Activated naive CD4-positive, alpha-beta T cell treated with anti-CD3 and anti-CD28 coated beads for 36 hours (primary cell): Measurements from ENCODE around the gene HS6ST1. TPM values are rescaled to one million over a fixed set of nuclear protein-coding genes. Genes with fewer than 3 reads are reported as not detected.

Source experiments
- CTCF ChIA-PET: fragments of 350-600 bp; sonication (Branson Sonifier 250); formaldehyde crosslinking; loops from one replicate; lab custom pipeline; 2021; ENCODE audit warnings: antibody characterized with exemption; lab: Charles Lee
- DNase-seq: peaks from one replicate; pipeline ENCODE4 v3.0.0-alpha.2; 2020
- H3K27ac Mint-ChIP-seq: one replicate; pipeline ENCODE4 v1.8.0; 2021; ENCODE audit warnings: mild to moderate bottlenecking, mixed read lengths
- H3K27me3 Mint-ChIP-seq: one replicate; pipeline ENCODE4 v1.8.0; 2021; ENCODE audit warnings: low read depth, mixed read lengths
- H3K36me3 Mint-ChIP-seq: one replicate; pipeline ENCODE4 v1.8.0; 2021; ENCODE audit warnings: low read depth, mixed read lengths
- H3K4me1 Mint-ChIP-seq: one replicate; pipeline ENCODE4 v1.8.0; 2021; ENCODE audit warnings: low read depth, mixed read lengths
- H3K4me3 Mint-ChIP-seq: one replicate; pipeline ENCODE4 v1.8.0; 2021; ENCODE audit warnings: mild to moderate bottlenecking, moderate library complexity, mixed read lengths
- H3K9me3 Mint-ChIP-seq: one replicate; pipeline ENCODE4 v1.8.0; 2021; ENCODE audit warnings: mixed read lengths
- intact Hi-C: fragments of 100-400 bp; cut with micrococcal nuclease; formaldehyde crosslinking; loops from one replicate; pipeline ENCODE4 v1.15.1; 2023
- total RNA-seq, 2 experiments: library from RNA; stranded (reverse); gene quantifications; one replicate each; pipeline ENCODE4 v1.2.3, GENCODE V29; 2021

Gene HS6ST1
- total RNA-seq, 2 experiments from 2014 or later = 8.1 to 8.2 TPM

GRCh38 chr2:128359841-128360240 is 41.2 kb upstream of the HS6ST1 start:
- Mint-ChIP-seq H3K27ac (no peak overlapping the region), H3K4me3 (no peak overlapping the region), H3K36me3 (no peaks in the 10 kb centered on the region), H3K9me3 (no peaks in the 10 kb centered on the region), H3K27me3 (no peaks in the 10 kb centered on the region), H3K4me1 (no peaks in the 10 kb centered on the region)
- DNase-seq = no peak
- intact Hi-C loops = no loop called here
- CTCF ChIA-PET = no interaction called here

DNA sequence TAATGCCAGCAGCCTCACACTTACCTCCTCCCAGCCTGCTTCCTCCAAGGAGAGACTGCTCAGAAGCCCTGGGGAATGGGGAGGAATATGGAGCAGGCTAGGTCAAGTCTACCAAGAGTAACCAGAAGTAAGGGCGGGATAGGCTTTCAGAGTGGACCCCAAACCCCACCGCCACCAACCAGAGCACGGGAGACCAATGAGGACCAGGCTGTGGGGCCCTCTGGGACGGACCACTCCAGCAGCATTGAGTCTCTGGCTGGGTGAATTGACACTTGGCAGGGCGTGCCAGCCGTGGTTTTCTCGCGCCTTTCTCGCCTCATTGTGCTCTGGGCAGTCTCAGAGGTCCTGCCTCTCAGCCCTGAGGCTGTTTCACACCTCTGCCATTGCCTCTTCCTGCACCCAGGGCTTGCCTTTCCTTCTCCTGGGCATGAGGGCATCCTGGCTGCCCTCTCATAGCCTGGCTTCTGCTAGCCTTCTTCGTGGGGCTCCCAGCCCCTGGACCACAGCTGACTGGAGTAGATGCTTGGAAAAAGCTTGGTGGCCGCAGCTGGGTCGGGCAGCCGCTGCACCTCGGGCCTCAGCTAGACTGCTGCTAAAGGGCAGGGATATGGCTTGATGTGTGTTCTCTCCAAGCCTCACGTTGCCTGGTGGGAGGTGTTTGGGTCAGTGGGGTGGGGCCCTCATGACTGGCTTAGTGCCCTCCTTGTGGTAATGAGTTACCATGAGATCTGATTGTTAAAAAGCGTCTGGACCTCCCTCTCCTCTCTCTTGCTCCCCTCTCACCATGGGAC is 40.5 kb upstream of the HS6ST1 start:
- Mint-ChIP-seq H3K4me1 (no peaks in the 10 kb centered on the region), H3K27ac (no peak overlapping the region), H3K9me3 (no peaks in the 10 kb centered on the region), H3K4me3 (no peak overlapping the region), H3K36me3 (no peaks in the 10 kb centered on the region), H3K27me3 (no peaks in the 10 kb centered on the region)
- intact Hi-C loops = no loop called here
- CTCF ChIA-PET = no interaction called here
- DNase-seq = no peak

DNA sequence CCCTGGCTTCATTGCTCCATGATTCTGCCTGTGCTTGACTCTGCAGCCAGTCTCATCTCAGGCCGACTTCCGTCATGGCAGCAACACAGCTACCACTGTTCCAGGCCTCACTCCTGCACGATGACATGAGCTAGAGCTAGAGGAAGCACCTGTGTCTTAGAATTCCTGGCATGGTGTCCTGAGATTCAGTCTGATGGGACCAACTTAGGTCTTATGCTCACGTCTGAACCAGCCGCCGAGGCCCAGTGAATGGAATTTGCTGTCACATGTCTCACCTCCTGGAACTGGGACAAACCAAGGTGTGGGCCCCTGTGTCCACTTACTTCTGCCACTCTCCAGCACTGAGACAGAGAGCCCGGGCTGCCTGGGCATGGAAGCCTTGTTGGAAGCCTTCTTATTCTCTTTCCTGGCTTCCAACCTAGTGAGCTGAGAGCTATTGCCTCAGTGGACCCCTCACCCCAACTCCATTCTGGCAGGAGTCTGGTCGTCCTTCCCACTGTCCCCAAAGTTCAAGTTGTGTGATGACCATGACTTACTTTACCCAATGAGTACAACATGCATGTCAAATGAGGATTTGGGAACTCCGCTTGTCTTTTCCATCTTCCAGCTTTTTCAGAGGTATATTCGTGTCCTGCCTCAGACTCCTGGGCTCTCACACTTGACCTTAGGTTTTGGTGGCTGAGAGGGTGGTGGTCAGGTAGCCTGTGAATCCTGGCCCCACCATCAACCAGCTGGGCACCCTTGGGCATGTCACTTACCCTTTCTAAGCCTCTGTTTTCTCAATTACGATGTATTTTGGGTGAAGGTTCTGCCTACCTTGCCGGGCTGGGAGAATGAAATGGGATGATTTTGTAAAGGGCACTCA is 39.1 kb upstream of the HS6ST1 start:
- H3K9me3 Mint-ChIP-seq = no peaks in the 10 kb centered on the region
- CTCF ChIA-PET = no interaction called here
- H3K4me1 Mint-ChIP-seq = no peaks in the 10 kb centered on the region
- intact Hi-C loops = no loop called here
- no peak overlapping the region for H3K27ac Mint-ChIP-seq
- DNase-seq = no peak
- H3K36me3 Mint-ChIP-seq = no peaks in the 10 kb centered on the region
- no peaks in the 10 kb centered on the region for H3K27me3 Mint-ChIP-seq
- H3K4me3 Mint-ChIP-seq = no peak overlapping the region

DNA sequence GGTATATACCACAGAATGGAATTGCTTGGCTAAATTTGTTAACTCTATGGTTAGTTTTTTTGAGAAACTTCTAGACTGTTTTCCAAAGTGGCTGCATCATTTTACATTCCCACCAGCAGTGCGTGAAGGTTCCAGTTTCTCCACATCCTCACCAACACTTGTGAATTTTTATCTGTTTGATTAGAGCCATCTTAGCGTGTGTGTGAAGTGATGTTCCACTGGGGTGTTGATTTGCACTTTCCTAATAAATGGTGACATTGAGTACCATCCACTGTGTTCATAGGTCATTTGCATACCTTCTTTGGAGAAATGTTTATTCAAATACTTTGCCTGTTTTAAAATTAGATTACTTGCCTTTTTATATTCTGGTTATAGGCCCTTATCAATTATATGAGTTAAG is 37.5 kb upstream of the HS6ST1 start:
- Mint-ChIP-seq H3K36me3 (no peaks in the 10 kb centered on the region), H3K4me3 (no peak overlapping the region), H3K27ac (no peak overlapping the region), H3K9me3 (peaks cover 10% of the 10 kb centered on the region), H3K27me3 (no peaks in the 10 kb centered on the region), H3K4me1 (no peaks in the 10 kb centered on the region)
- intact Hi-C loops = no loop called here
- CTCF ChIA-PET = no interaction called here
- no peak for DNase-seq

DNA sequence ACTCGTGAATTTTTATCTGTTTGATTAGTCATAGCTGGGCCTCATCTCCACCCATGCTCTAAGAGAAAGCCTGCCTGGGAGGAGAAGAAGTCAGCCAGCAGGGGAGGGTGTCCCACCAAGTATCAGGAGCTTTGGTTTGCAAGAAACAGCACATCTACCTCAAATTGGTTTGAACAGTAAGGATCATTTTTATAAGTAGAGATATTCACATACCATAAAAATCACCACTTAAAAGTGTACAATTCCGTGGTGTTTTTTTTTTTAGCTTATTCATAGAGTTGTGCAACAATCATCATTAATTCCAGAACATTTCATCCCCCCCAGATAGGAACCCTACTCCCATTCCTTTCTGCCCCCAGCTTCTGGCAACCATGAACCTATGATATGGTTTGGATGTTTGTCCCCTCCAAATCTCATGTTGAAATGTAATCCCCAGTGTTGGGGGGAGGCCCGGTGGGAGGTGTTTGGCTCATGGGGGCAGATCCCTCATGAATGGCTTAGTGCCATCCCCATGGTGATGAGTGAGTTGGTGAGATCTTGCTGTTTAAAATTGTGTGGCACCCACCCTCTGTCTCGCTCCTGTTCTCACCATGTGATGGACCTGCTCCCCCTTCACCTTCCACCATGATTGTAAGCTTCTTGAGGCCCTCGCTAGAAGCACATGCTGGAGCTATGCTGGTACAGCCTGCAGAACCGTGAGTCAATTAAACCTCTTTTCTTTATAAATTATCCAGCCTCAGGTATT is 36.2 kb upstream of the HS6ST1 start:
- no peak overlapping the region for H3K4me3 Mint-ChIP-seq
- H3K27ac Mint-ChIP-seq = no peak overlapping the region
- no peaks in the 10 kb centered on the region for H3K27me3 Mint-ChIP-seq
- H3K9me3 Mint-ChIP-seq = peaks cover 10% of the 10 kb centered on the region
- intact Hi-C loops = no loop called here
- no peaks in the 10 kb centered on the region for H3K36me3 Mint-ChIP-seq
- CTCF ChIA-PET = interaction anchor here (0.7 kb wide), 1 partner anchor 89 kb away, joined by 3 read pairs; no protein-coding TSS in a partner anchor
- no peaks in the 10 kb centered on the region for H3K4me1 Mint-ChIP-seq
- DNase-seq = no peak

- H3K27ac Mint-ChIP-seq = no peak overlapping the region
- CTCF ChIA-PET = no interaction called here
- H3K27me3 Mint-ChIP-seq = peaks cover 3% of the 10 kb centered on the region
- peaks cover 10% of the 10 kb centered on the region for H3K9me3 Mint-ChIP-seq
- H3K36me3 Mint-ChIP-seq = no peaks in the 10 kb centered on the region
- no peak for DNase-seq
- H3K4me3 Mint-ChIP-seq = no peak overlapping the region
- no peaks in the 10 kb centered on the region for H3K4me1 Mint-ChIP-seq
- intact Hi-C loops = no loop called here
These were observed 35.5 kb upstream of the HS6ST1 start for GRCh38 chr2:128354161-128354560.

DNA sequence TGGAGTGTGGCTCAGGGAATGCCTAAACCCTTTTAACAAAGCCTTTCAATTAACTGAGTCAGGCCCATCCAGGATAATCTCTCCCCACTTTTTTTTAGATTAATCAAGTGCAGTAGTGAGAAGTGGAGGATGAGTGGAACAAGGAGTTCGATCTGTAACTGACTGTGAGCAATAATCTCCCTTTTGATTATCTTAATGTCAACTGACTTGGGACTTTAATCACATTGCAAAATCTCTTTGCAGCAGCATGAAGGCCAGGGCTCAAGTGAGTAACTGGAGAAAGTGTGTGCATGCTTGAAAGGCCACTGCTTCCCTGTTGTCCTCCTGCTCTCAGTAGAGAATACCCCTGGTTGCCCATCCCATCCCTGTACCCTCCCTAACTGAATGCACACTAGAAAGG is 32.1 kb upstream of the HS6ST1 start:
- H3K36me3 Mint-ChIP-seq = no peaks in the 10 kb centered on the region
- peaks cover 10% of the 10 kb centered on the region for H3K9me3 Mint-ChIP-seq

DNA sequence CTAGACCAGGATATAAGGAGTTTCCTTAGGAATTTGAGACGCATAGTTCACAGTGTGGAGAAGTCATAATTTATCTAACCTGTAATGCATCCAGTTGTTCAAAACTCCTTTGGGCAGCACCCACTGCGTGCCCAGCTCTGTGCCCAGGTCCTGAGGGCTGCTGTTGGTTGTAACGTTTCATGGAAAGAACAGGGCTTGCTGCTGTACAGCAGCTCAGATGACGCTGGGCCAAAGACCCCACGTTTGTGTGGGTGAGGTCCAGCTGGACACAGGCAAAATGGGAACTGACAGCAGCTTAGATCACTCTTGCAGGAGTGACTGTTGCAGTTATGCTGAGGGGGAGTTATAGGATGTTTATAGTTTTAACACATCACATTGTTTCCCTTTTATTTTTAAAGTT is 30.0 kb upstream of the HS6ST1 start:
- peaks cover 5% of the 10 kb centered on the region for H3K27me3 Mint-ChIP-seq
- intact Hi-C loops = no loop called here
- DNase-seq = no peak
- no peak overlapping the region for H3K4me3 Mint-ChIP-seq
- no peaks in the 10 kb centered on the region for H3K36me3 Mint-ChIP-seq
- CTCF ChIA-PET = no interaction called here
- H3K4me1 Mint-ChIP-seq = no peaks in the 10 kb centered on the region
- H3K9me3 Mint-ChIP-seq = peaks cover 12% of the 10 kb centered on the region
- no peak overlapping the region for H3K27ac Mint-ChIP-seq

More for the DNA sequence above, 32.1 kb upstream of the HS6ST1 start:
- no peak for DNase-seq
- Mint-ChIP-seq H3K27ac (no peak overlapping the region), H3K4me3 (no peak overlapping the region), H3K27me3 (peaks cover 5% of the 10 kb centered on the region), H3K4me1 (no peaks in the 10 kb centered on the region)
- intact Hi-C loops = no loop called here
- CTCF ChIA-PET = no interaction called here

GRCh38 chr2:128347701-128348539 is 29.3 kb upstream of the HS6ST1 start:
- H3K27ac Mint-ChIP-seq = no peak overlapping the region
- no peaks in the 10 kb centered on the region for H3K4me1 Mint-ChIP-seq
- no peak for DNase-seq
- H3K4me3 Mint-ChIP-seq = no peak overlapping the region
- H3K27me3 Mint-ChIP-seq = peaks cover 5% of the 10 kb centered on the region
- no peaks in the 10 kb centered on the region for H3K36me3 Mint-ChIP-seq
- intact Hi-C loops = no loop called here
- CTCF ChIA-PET = interaction anchor here (0.5 kb wide), 1 partner anchor 165 kb away, joined by 3 read pairs; no protein-coding TSS in a partner anchor
- peaks cover 15% of the 10 kb centered on the region for H3K9me3 Mint-ChIP-seq

DNA sequence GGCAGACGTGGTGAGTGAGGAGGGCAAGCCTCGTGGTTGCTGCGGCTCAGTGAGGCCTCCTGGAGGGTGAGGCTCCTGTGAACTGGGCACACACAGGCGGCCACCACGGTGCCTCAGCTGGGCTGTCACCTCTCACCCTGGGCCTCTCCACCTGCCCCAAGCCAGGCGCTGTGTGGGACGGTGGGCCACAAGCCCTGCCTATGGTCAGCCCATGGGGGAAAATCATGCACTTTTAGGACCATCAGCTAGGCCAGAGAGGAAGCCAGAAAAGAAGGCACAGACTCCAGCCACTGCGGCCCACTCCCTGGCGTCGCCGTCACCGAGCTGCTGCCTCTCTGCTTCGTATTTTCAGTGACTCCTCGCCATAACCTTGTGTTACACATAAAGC is 28.5 kb upstream of the HS6ST1 start:
- Mint-ChIP-seq H3K9me3 (peaks cover 14% of the 10 kb centered on the region), H3K4me3 (no peak overlapping the region), H3K27me3 (peaks cover 5% of the 10 kb centered on the region), H3K27ac (no peak overlapping the region), H3K36me3 (no peaks in the 10 kb centered on the region), H3K4me1 (no peaks in the 10 kb centered on the region)
- intact Hi-C loops = no loop called here
- CTCF ChIA-PET = interaction anchor here (0.5 kb wide), 1 partner anchor 164 kb away, joined by 3 read pairs; no protein-coding TSS in a partner anchor
- no peak for DNase-seq

- DNase-seq = no peak
- H3K36me3 Mint-ChIP-seq = no peaks in the 10 kb centered on the region
- H3K27ac Mint-ChIP-seq = no peak overlapping the region
- intact Hi-C loops = no loop called here
- H3K4me3 Mint-ChIP-seq = no peak overlapping the region
- no peaks in the 10 kb centered on the region for H3K4me1 Mint-ChIP-seq
- CTCF ChIA-PET = no interaction called here
- H3K27me3 Mint-ChIP-seq = peaks cover 5% of the 10 kb centered on the region
- H3K9me3 Mint-ChIP-seq = peaks cover 8% of the 10 kb centered on the region
These were observed 27.9 kb upstream of the HS6ST1 start for GRCh38 chr2:128346291-128347170.
